CD4-positive, CD25-positive, alpha-beta regulatory T cell (primary cell): ENCODE data around the gene FAM89A. TPM values are rescaled to one million over a fixed set of nuclear protein-coding genes. Genes with fewer than 3 reads are reported as not detected.
"Not testable (repeated sequence)": the region's sequence is repeated elsewhere in the genome, so short reads cannot be mapped to it uniquely, and the experiment has no call there.

Source experiments
- ATAC-seq, 2 donors: fragments of 150-1000 bp; cut with Tn5 transposase; one replicate each; pipeline ENCODE4 v1.10.0; 2021; ENCODE audit warnings: low read depth in 2 of 2, moderate number of reproducible peaks in 2 of 2, moderate library complexity in 1 of 2
- DNase-seq, 3 donors: peaks; one replicate each; pipeline versions ENCODE4 v3.0.0 to v3.0.0-alpha.2; 2012 to 2022; ENCODE audit warnings: mixed read lengths in 1 of 3
- H3K27ac ChIP-seq: one replicate; pipeline ENCODE4 v1.7.0; 2013; ENCODE audit warnings: mild to moderate bottlenecking, low read length; ENCODE audit not compliant: insufficient read depth, poor library complexity, severe bottlenecking
- H3K27me3 ChIP-seq: one replicate; pipeline ENCODE4 v1.7.0; 2013; ENCODE audit warnings: low read length; ENCODE audit not compliant: control insufficient read depth, insufficient read depth
- H3K36me3 ChIP-seq: one replicate; pipeline ENCODE4 v1.7.0; 2013; ENCODE audit warnings: mild to moderate bottlenecking, low read length, moderate library complexity; ENCODE audit not compliant: control insufficient read depth, insufficient read depth
- H3K4me1 ChIP-seq: 2 replicates; pipeline ENCODE4 v1.7.0; 2013; ENCODE audit warnings: mild to moderate bottlenecking, low read length; ENCODE audit not compliant: insufficient read depth, control insufficient read depth, poor library complexity, severe bottlenecking
- H3K4me3 ChIP-seq: one replicate; pipeline ENCODE4 v1.7.0; 2013; ENCODE audit warnings: low read depth, mild to moderate bottlenecking, low read length, moderate library complexity
- H3K9me3 ChIP-seq, 2 experiments: 1 replicate in 1 of 2; 2 replicates in 1 of 2; pipeline ENCODE4 v1.7.0; 2013; ENCODE audit warnings: low read length in 2 of 2, mild to moderate bottlenecking in 1 of 2, moderate library complexity in 1 of 2; ENCODE audit not compliant: control insufficient read depth in 2 of 2
- H3K27ac Mint-ChIP-seq, 3 donors: one replicate each; pipeline ENCODE4 v1.8.0; 2020 to 2022; ENCODE audit warnings: mild to moderate bottlenecking in 3 of 3, mixed read lengths in 3 of 3, moderate library complexity in 2 of 3
- H3K27me3 Mint-ChIP-seq: one replicate; pipeline ENCODE4 v1.8.0; 2022; ENCODE audit warnings: mild to moderate bottlenecking, mixed read lengths
- H3K36me3 Mint-ChIP-seq: one replicate; pipeline ENCODE4 v1.8.0; 2020; ENCODE audit warnings: mixed read lengths
- H3K4me1 Mint-ChIP-seq, 4 donors: one replicate each; pipeline ENCODE4 v1.8.0; 2020 to 2022; ENCODE audit warnings: mixed read lengths in 4 of 4, mild to moderate bottlenecking in 1 of 4
- H3K4me3 Mint-ChIP-seq, 4 donors: one replicate each; pipeline ENCODE4 v1.8.0; 2020 to 2022; ENCODE audit warnings: mild to moderate bottlenecking in 4 of 4, mixed read lengths in 4 of 4, moderate library complexity in 3 of 4
- H3K9me3 Mint-ChIP-seq, 7 donors: one replicate each; pipeline ENCODE4 v1.8.0; 2020 to 2022; ENCODE audit warnings: mixed read lengths in 7 of 7, mild to moderate bottlenecking in 3 of 7, moderate library complexity in 2 of 7
- polyA plus RNA-seq, 4 donors: library from polyadenylated mRNA; unstranded; fragments of 300-500 nt; fragmentation: Illumina TruSeq; gene quantifications; one replicate each; pipeline ENCODE4 v1.2.3, GENCODE V29; 2021
- total RNA-seq: library from RNA; stranded (reverse); gene quantifications from one replicate; pipeline ENCODE4 v1.2.3, GENCODE V29; 2022

The FAM89A gene
- total and polyA plus RNA-seq, 5 donors from 2014 or later = 1.1 to 7.9 (median 5.1) TPM

GRCh38 chr1:231020139-231020601 lies 19.9 kb downstream of the FAM89A start:
- no peaks in the 10 kb centered on the region for H3K36me3 ChIP-seq
- no peak overlapping the region for H3K27ac ChIP-seq
- Mint-ChIP-seq H3K27ac (peak overlapping the region in 2 of 3 donors; percentile 56 to 57), H3K27me3 (no peaks in the 10 kb centered on the region), H3K9me3 (no peaks in the 10 kb centered on the region), H3K4me1 (peaks cover 0 to 10% (median 3%) of the 10 kb centered on the region in 4 donors), H3K4me3 (peak overlapping the region in 3 of 4 donors; percentile 4 to 65 (median 46)), H3K36me3 (peaks cover 4% of the 10 kb centered on the region)
- no peaks in the 10 kb centered on the region for H3K9me3 ChIP-seq
- DNase-seq (peak in 1 of 3 donors; percentile 50), ATAC-seq (no peak)
- no peaks in the 10 kb centered on the region for H3K27me3 ChIP-seq
- H3K4me3 ChIP-seq = peak overlapping the region; percentile 31
- H3K4me1 ChIP-seq = peaks cover 4% of the 10 kb centered on the region

- H3K4me1 ChIP-seq = peaks cover 4% of the 10 kb centered on the region
- H3K4me3 ChIP-seq = no peak overlapping the region
- peaks cover 0 to 10% (median 3%) of the 10 kb centered on the region in 4 donors for H3K4me1 Mint-ChIP-seq
- no peaks in the 10 kb centered on the region for H3K36me3 ChIP-seq
- peaks cover 4% of the 10 kb centered on the region for H3K36me3 Mint-ChIP-seq
- no peak overlapping the region for H3K27ac Mint-ChIP-seq
- no peak for ATAC-seq
- H3K4me3 Mint-ChIP-seq = no peak overlapping the region
- H3K9me3 ChIP-seq = no peaks in the 10 kb centered on the region
- H3K27me3 Mint-ChIP-seq = no peaks in the 10 kb centered on the region
- H3K27me3 ChIP-seq = no peaks in the 10 kb centered on the region
- no peak overlapping the region for H3K27ac ChIP-seq
- H3K9me3 Mint-ChIP-seq = no peaks in the 10 kb centered on the region
- no peak for DNase-seq
Measured at GRCh38 chr1:231019711-231020110, 20.3 kb downstream of the FAM89A start.

- H3K27me3 Mint-ChIP-seq = no peaks in the 10 kb centered on the region
- H3K27ac Mint-ChIP-seq = no peak overlapping the region
- no peak overlapping the region for H3K4me3 ChIP-seq
- peaks cover 4% of the 10 kb centered on the region for H3K36me3 Mint-ChIP-seq
- ATAC-seq (no peak), DNase-seq (no peak)
- no peak overlapping the region for H3K27ac ChIP-seq
- no peaks in the 10 kb centered on the region for H3K9me3 ChIP-seq
- no peaks in the 10 kb centered on the region for H3K36me3 ChIP-seq
- no peaks in the 10 kb centered on the region for H3K9me3 Mint-ChIP-seq
- peaks cover 0 to 10% (median under 1%) of the 10 kb centered on the region in 4 donors for H3K4me1 Mint-ChIP-seq
- no peaks in the 10 kb centered on the region for H3K27me3 ChIP-seq
- peaks cover 4% of the 10 kb centered on the region for H3K4me1 ChIP-seq
- H3K4me3 Mint-ChIP-seq = no peak overlapping the region
Measured at GRCh38 chr1:231016966-231017365, 23.1 kb downstream of the FAM89A start.

- H3K9me3 Mint-ChIP-seq = no peaks in the 10 kb centered on the region
Measured at GRCh38 chr1:231016234-231016633, 23.8 kb downstream of the FAM89A start.

GRCh38 chr1:231013391-231014015 lies 26.6 kb downstream of the FAM89A start:
- Histone ChIP-seq H3K4me1 (no peaks in the 10 kb centered on the region), H3K36me3 (no peaks in the 10 kb centered on the region), H3K27ac (no peak overlapping the region), H3K4me3 (no peak overlapping the region), H3K9me3 (no peaks in the 10 kb centered on the region), H3K27me3 (peaks cover 5% of the 10 kb centered on the region)
- Mint-ChIP-seq H3K9me3 (no peaks in the 10 kb centered on the region), H3K27ac (no peak overlapping the region), H3K4me1 (no peaks in the 10 kb centered on the region), H3K27me3 (no peaks in the 10 kb centered on the region), H3K4me3 (no peak overlapping the region), H3K36me3 (peaks cover 4% of the 10 kb centered on the region)
- no peak for DNase-seq
- ATAC-seq = no peak

More at GRCh38 chr1:231016234-231016633, 23.8 kb downstream of the FAM89A start:
- H3K36me3 ChIP-seq = no peaks in the 10 kb centered on the region
- H3K36me3 Mint-ChIP-seq = peaks cover 4% of the 10 kb centered on the region
- peaks cover 4% of the 10 kb centered on the region for H3K4me1 ChIP-seq
- H3K4me3 Mint-ChIP-seq = no peak overlapping the region
- ATAC-seq (no peak), DNase-seq (no peak)
- H3K27me3 Mint-ChIP-seq = no peaks in the 10 kb centered on the region
- no peak overlapping the region for H3K27ac ChIP-seq
- no peak overlapping the region for H3K27ac Mint-ChIP-seq
- no peaks in the 10 kb centered on the region for H3K9me3 ChIP-seq
- peaks cover 0 to 10% (median 0%) of the 10 kb centered on the region in 4 donors for H3K4me1 Mint-ChIP-seq
- no peak overlapping the region for H3K4me3 ChIP-seq
- peaks cover 2% of the 10 kb centered on the region for H3K27me3 ChIP-seq

- H3K27ac ChIP-seq = no peak overlapping the region
- no peaks in the 10 kb centered on the region for H3K4me1 Mint-ChIP-seq
- H3K27ac Mint-ChIP-seq = no peak overlapping the region
- peaks cover 0 to 10% (median 5%) of the 10 kb centered on the region in 7 donors for H3K9me3 Mint-ChIP-seq
- H3K36me3 ChIP-seq = no peaks in the 10 kb centered on the region
- no peaks in the 10 kb centered on the region for H3K4me1 ChIP-seq
- DNase-seq = no peak
- no peaks in the 10 kb centered on the region for H3K36me3 Mint-ChIP-seq
- no peaks in the 10 kb centered on the region for H3K9me3 ChIP-seq
- no peak overlapping the region for H3K4me3 Mint-ChIP-seq
- no peak for ATAC-seq
- H3K4me3 ChIP-seq = no peak overlapping the region
- H3K27me3 Mint-ChIP-seq = no peaks in the 10 kb centered on the region
- peaks cover 5% of the 10 kb centered on the region for H3K27me3 ChIP-seq
Measured at GRCh38 chr1:231011963-231012362, 28.1 kb downstream of the FAM89A start.

- H3K4me3 Mint-ChIP-seq = no peak overlapping the region
- Histone ChIP-seq H3K4me3 (no peak overlapping the region), H3K4me1 (no peaks in the 10 kb centered on the region), H3K27ac (no peak overlapping the region), H3K9me3 (peaks cover 0 to 3% of the 10 kb centered on the region in 2 experiments), H3K27me3 (peaks cover 5% of the 10 kb centered on the region), H3K36me3 (no peaks in the 10 kb centered on the region)
- no peak for DNase-seq
- no peak overlapping the region for H3K27ac Mint-ChIP-seq
- H3K36me3 Mint-ChIP-seq = no peaks in the 10 kb centered on the region
- H3K4me1 Mint-ChIP-seq = no peaks in the 10 kb centered on the region
- H3K27me3 Mint-ChIP-seq = no peaks in the 10 kb centered on the region
- peaks cover 0 to 16% (median 8%) of the 10 kb centered on the region in 7 donors for H3K9me3 Mint-ChIP-seq
- ATAC-seq = no peak
Measured at GRCh38 chr1:231011360-231011759, 28.7 kb downstream of the FAM89A start.

- H3K4me1 Mint-ChIP-seq, H3K27me3 ChIP-seq, H3K27me3 Mint-ChIP-seq, H3K4me3 ChIP-seq, DNase-seq, H3K4me3 Mint-ChIP-seq, H3K27ac ChIP-seq, H3K4me1 ChIP-seq, H3K27ac Mint-ChIP-seq, H3K36me3 ChIP-seq, H3K36me3 Mint-ChIP-seq, ATAC-seq: not testable (repeated sequence)
- H3K9me3 Mint-ChIP-seq = peaks cover 7 to 49% (median 24%) of the 10 kb centered on the region in 7 donors
- peaks cover 20 to 21% of the 10 kb centered on the region in 2 experiments for H3K9me3 ChIP-seq
Measured at GRCh38 chr1:231007535-231007934, 32.5 kb downstream of the FAM89A start.
